Activated CD4-positive, alpha-beta T cell treated with anti-CD3 and anti-CD28 coated beads, Interleukin-10, Interleukin-2, amounts not matched to agents 100 ng/mL and 50 ng/mL, durations not matched to agents 16 hours and 8 hours (primary cell): ENCODE data around the gene DAPK1.

ENCODE experiments used
- DNase-seq: peaks from one replicate; pipeline ENCODE4 v3.0.0-alpha.2; 2020

Gene DAPK1

GRCh38 chr9:87519461-87519860 is 21.8 kb downstream of the DAPK1 start:
- DNase-seq: no peak

- DNase-seq: no peak
These were observed 22.6 kb downstream of the DAPK1 start for GRCh38 chr9:87520172-87520683.

GRCh38 chr9:87521834-87522233 is 24.2 kb downstream of the DAPK1 start:
- DNase-seq: no peak

GRCh38 chr9:87524061-87524460 is 26.4 kb downstream of the DAPK1 start:
- DNase-seq: no peak

GRCh38 chr9:87525546-87526303 is 28.1 kb downstream of the DAPK1 start:
- DNase-seq: no peak

GRCh38 chr9:87527211-87527916 is 29.7 kb downstream of the DAPK1 start:
- no peak for DNase-seq

- DNase-seq: no peak
These were observed 31.3 kb downstream of the DAPK1 start for GRCh38 chr9:87528969-87529368.

GRCh38 chr9:87529671-87530070 is 32.0 kb downstream of the DAPK1 start:
- no peak for DNase-seq

GRCh38 chr9:87530716-87531115 is 33.0 kb downstream of the DAPK1 start:
- no peak for DNase-seq

GRCh38 chr9:87531370-87532295 is 34.0 kb downstream of the DAPK1 start:
- no peak for DNase-seq

GRCh38 chr9:87533271-87533670 is 35.6 kb downstream of the DAPK1 start:
- DNase-seq: no peak

GRCh38 chr9:87534036-87534435 is 36.4 kb downstream of the DAPK1 start:
- no peak for DNase-seq

GRCh38 chr9:87534957-87535356 is 37.3 kb downstream of the DAPK1 start:
- no peak for DNase-seq

- peak; percentile 82 for DNase-seq
These were observed 38.3 kb downstream of the DAPK1 start for GRCh38 chr9:87535817-87536539.

- no peak for DNase-seq
These were observed 40.0 kb downstream of the DAPK1 start for GRCh38 chr9:87537625-87538024.

GRCh38 chr9:87540444-87541105 is 42.9 kb downstream of the DAPK1 start:
- no peak for DNase-seq

- no peak for DNase-seq
These were observed 44.0 kb downstream of the DAPK1 start for GRCh38 chr9:87541663-87542062.

- no peak for DNase-seq
These were observed 44.5 kb downstream of the DAPK1 start for GRCh38 chr9:87542141-87542540.

- DNase-seq: no peak
These were observed 45.6 kb downstream of the DAPK1 start for GRCh38 chr9:87543251-87543650.

- no peak for DNase-seq
These were observed 48.2 kb downstream of the DAPK1 start for GRCh38 chr9:87545858-87546257.

- no peak for DNase-seq
These were observed 49.0 kb downstream of the DAPK1 start for GRCh38 chr9:87546704-87547103.

GRCh38 chr9:87547671-87548081 is 50.0 kb downstream of the DAPK1 start:
- no peak for DNase-seq
